Loucy (cell line): ENCODE measurements around the gene PODXL2.

ENCODE experiments used
- H2AFZ ChIP-seq: fragments of 200-600 bp; sonication (generic); 2 replicates; pipeline ENCODE4 v1.6.0; 2016; ENCODE audit warnings: antibody characterized with exemption, mild to moderate bottlenecking, low read length, moderate library complexity
- H3F3A ChIP-seq: fragments of 200-600 bp; 2 replicates; pipeline ENCODE4 v1.6.0; 2016; ENCODE audit warnings: antibody characterized with exemption, low read depth, mild to moderate bottlenecking
- H3K27me3 ChIP-seq: fragments of 200-600 bp; sonication (generic); 2 replicates; pipeline ENCODE4 v1.6.1; 2014; ENCODE audit warnings: low read length, mild to moderate bottlenecking; ENCODE audit not compliant: insufficient read depth, poor library complexity, severe bottlenecking
- H3K36me3 ChIP-seq: fragments of 200-600 bp; sonication (generic); 2 replicates; pipeline ENCODE4 v1.6.1; 2016; ENCODE audit warnings: low read length; ENCODE audit not compliant: insufficient read depth
- H3K4me1 ChIP-seq: fragments of 200-600 bp; sonication (generic); 2 replicates; pipeline ENCODE4 v1.5.1; 2014; ENCODE audit warnings: low read length, mild to moderate bottlenecking; ENCODE audit not compliant: insufficient read depth, poor library complexity, severe bottlenecking
- H3K4me2 ChIP-seq: fragments of 200-600 bp; sonication (generic); 2 replicates; pipeline ENCODE4 v1.6.0; 2014; ENCODE audit warnings: antibody characterized with exemption, low read length, low read depth, mild to moderate bottlenecking; ENCODE audit not compliant: poor library complexity, severe bottlenecking
- H3K4me3 ChIP-seq: fragments of 200-600 bp; sonication (generic); 2 replicates; pipeline ENCODE4 v1.5.1; 2014; ENCODE audit warnings: low read length, mild to moderate bottlenecking, mixed read lengths; ENCODE audit not compliant: poor library complexity, severe bottlenecking
- H3K79me2 ChIP-seq: fragments of 200-600 bp; sonication (generic); 2 replicates; pipeline ENCODE4 v1.6.1; 2014; ENCODE audit warnings: low read length; ENCODE audit not compliant: insufficient read depth
- H3K9ac ChIP-seq: fragments of 200-600 bp; sonication (generic); 2 replicates; pipeline ENCODE4 v1.6.0; 2014; ENCODE audit warnings: mild to moderate bottlenecking, low read depth, low read length, moderate library complexity; ENCODE audit not compliant: poor library complexity, severe bottlenecking
- H3K9me2 ChIP-seq: fragments of 200-600 bp; sonication (generic); replicated peaks from 2 replicates; pipeline ENCODE4 v1.6.1; 2016; ENCODE audit warnings: low read depth, low read length, mixed read lengths
- H3K9me3 ChIP-seq: fragments of 200-600 bp; sonication (generic); 2 replicates; pipeline ENCODE4 v1.6.1; 2014; ENCODE audit warnings: mild to moderate bottlenecking, antibody characterized with exemption, low read length, low read depth; ENCODE audit not compliant: insufficient read depth
- H4K20me1 ChIP-seq: fragments of 200-600 bp; sonication (generic); 2 replicates; pipeline ENCODE4 v1.6.0; 2014; ENCODE audit warnings: antibody characterized with exemption, low read length, mild to moderate bottlenecking; ENCODE audit not compliant: insufficient read depth, poor library complexity, severe bottlenecking
- EZH2phosphoT487 ChIP-seq: fragments of 200-600 bp; IDR thresholded peaks from 2 replicates; pipeline ENCODE4 v1.6.1; 2018; ENCODE audit warnings: antibody characterized with exemption, mild to moderate bottlenecking, moderate library complexity, borderline replicate concordance
- TF ChIP-seq, protein P1 (sequence below): fragments of 200-600 bp; sonication (generic); conservative IDR thresholded peaks from 2 replicates; pipeline ENCODE4 v1.5.1; 2014; ENCODE audit warnings: mild to moderate bottlenecking, antibody characterized with exemption, low read length

PODXL2 gene

DNA sequence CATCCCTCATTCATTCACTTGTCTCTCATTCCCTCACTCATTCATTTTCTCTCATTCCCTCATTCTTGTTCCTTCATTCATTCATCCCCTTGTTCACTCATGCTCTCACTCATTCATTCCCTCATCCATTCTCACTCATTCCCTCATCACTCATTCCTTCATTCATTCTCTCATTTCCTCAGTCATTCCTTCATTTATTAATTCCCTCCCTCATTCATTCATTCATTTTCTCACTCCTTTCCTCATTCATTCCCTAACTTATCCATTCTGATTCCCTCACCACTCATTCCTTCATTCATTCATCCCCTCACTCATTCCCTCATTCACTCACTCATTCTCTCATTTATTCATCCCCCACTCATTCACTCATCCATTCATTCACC, 57.5 kb downstream of the PODXL2 start:
- Histone ChIP-seq H3F3A (peaks cover 5% of the 10 kb centered on the region; the same call in 1 of the 2 replicates), H3K4me2 (no peak overlapping the region), H3K27me3 (no peaks in the 10 kb centered on the region), H3K4me1 (no peaks in the 10 kb centered on the region), H3K9me3 (no peaks in the 10 kb centered on the region), H2AFZ (no peak overlapping the region), H3K36me3 (peaks cover 14% of the 10 kb centered on the region; the same call in 1 of the 2 replicates), H3K9ac (no peak overlapping the region), H3K4me3 (no peak overlapping the region), H4K20me1 (no peaks in the 10 kb centered on the region), H3K79me2 (no peaks in the 10 kb centered on the region), H3K9me2 (no peaks in the 10 kb centered on the region)
- no peak for TF ChIP-seq EZH2phosphoT487
- TF ChIP-seq, protein P1, sequence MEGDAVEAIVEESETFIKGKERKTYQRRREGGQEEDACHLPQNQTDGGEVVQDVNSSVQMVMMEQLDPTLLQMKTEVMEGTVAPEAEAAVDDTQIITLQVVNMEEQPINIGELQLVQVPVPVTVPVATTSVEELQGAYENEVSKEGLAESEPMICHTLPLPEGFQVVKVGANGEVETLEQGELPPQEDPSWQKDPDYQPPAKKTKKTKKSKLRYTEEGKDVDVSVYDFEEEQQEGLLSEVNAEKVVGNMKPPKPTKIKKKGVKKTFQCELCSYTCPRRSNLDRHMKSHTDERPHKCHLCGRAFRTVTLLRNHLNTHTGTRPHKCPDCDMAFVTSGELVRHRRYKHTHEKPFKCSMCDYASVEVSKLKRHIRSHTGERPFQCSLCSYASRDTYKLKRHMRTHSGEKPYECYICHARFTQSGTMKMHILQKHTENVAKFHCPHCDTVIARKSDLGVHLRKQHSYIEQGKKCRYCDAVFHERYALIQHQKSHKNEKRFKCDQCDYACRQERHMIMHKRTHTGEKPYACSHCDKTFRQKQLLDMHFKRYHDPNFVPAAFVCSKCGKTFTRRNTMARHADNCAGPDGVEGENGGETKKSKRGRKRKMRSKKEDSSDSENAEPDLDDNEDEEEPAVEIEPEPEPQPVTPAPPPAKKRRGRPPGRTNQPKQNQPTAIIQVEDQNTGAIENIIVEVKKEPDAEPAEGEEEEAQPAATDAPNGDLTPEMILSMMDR: no peak

DNA sequence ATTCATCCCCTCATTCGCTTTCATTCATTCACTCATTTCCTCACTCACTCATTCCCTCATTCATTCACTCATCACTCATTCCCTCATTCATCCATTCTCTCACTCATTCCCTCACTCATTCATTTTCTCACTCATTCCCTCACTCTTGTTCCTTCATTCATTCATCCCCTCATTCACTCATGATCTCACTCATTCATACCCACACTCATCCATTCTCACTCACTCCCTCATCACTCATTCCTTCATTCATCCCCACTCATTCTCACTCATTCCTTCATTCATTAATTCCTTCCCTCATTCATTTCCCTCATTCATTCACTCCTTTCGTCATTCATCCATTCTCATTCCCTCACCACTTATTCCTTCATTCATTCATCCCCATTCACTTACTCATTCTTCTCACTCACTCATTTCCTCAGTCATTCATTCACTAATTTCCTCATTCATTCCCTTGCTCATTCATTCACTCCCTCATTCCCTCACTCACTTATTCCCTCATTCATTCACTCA, 58.3 kb downstream of the PODXL2 start:
- H3K9ac ChIP-seq: no peak overlapping the region
- H3K4me2 ChIP-seq: no peak overlapping the region
- H4K20me1 ChIP-seq: no peaks in the 10 kb centered on the region
- H3F3A ChIP-seq: peaks cover 5% of the 10 kb centered on the region; the same call in 1 of the 2 replicates
- no peak overlapping the region for H3K4me3 ChIP-seq
- H3K9me2 ChIP-seq: no peaks in the 10 kb centered on the region
- peaks cover 22% of the 10 kb centered on the region; the same call in 1 of the 2 replicates for H3K36me3 ChIP-seq
- H2AFZ ChIP-seq: no peak overlapping the region
- H3K9me3 ChIP-seq: no peaks in the 10 kb centered on the region
- TF ChIP-seq EZH2phosphoT487: no peak
- TF ChIP-seq, protein P1: no peak
- H3K27me3 ChIP-seq: no peaks in the 10 kb centered on the region
- H3K4me1 ChIP-seq: no peaks in the 10 kb centered on the region
- H3K79me2 ChIP-seq: no peaks in the 10 kb centered on the region

DNA sequence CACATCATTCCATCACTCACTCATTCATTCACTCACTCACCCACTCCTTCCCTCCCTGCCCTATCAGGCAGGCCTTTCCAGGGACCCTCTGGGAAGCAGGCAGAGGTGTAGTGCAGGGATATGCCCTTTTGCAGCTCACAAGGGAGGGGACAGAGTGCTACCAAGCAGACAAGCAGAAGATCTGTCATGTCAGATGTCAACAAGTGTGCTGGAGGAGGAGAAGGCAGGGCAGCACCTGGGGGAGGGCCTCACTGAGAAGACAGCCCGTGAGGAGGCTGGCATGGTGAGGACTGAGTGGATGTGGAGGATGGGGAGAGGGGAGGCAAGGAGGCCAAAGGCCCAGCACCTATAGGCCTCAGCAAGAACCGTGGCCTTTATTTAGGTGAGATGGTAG, 59.0 kb downstream of the PODXL2 start:
- Histone ChIP-seq H2AFZ (no peak overlapping the region), H3K9me3 (no peaks in the 10 kb centered on the region), H3K9me2 (no peaks in the 10 kb centered on the region), H4K20me1 (no peaks in the 10 kb centered on the region), H3K9ac (no peak overlapping the region), H3K36me3 (peaks cover 29% of the 10 kb centered on the region; the same call in 1 of the 2 replicates), H3K4me3 (no peak overlapping the region), H3K4me2 (no peak overlapping the region), H3K79me2 (no peaks in the 10 kb centered on the region), H3F3A (peaks cover 5% of the 10 kb centered on the region; the same call in 1 of the 2 replicates), H3K27me3 (no peaks in the 10 kb centered on the region), H3K4me1 (no peaks in the 10 kb centered on the region)
- TF ChIP-seq, protein P1: no peak
- TF ChIP-seq EZH2phosphoT487: no peak
